ENCODE results near the gene C21orf91. TPM values are rescaled to one million over a fixed set of nuclear protein-coding genes. Genes with fewer than 3 reads are reported as not detected.

The C21orf91 gene
- total RNA-seq, 1 donor from 2014 or later: 26.7 TPM

GRCh38 chr21:17813353-17813752, 5.8 kb downstream of the C21orf91 start:
- no peak for DNase-seq (ENCODE audit: low spot score in 2 of 2, unreplicated experiment in 2 of 2)
- Mint-ChIP-seq H3K36me3 (peaks cover 50% of the 10 kb centered on the region), H3K9me3 (peaks cover 24% of the 10 kb centered on the region), H3K4me1 (peaks cover 11% of the 10 kb centered on the region), H3K27ac (no peak overlapping the region), H3K4me3 (no peak overlapping the region), H3K27me3 (ENCODE audit: low read depth) (no peaks in the 10 kb centered on the region)
- no peak for TF ChIP-seq CTCF (IDR thresholded peaks at IDR 0.05; ENCODE audit: unreplicated experiment)

GRCh38 chr21:17805966-17806365, 13.2 kb downstream of the C21orf91 start:
- TF ChIP-seq CTCF (IDR thresholded peaks at IDR 0.05; ENCODE audit: unreplicated experiment): no peak
- Mint-ChIP-seq H3K4me1 (no peaks in the 10 kb centered on the region), H3K4me3 (no peak overlapping the region), H3K27ac (no peak overlapping the region), H3K27me3 (ENCODE audit: low read depth) (no peaks in the 10 kb centered on the region), H3K9me3 (peaks cover 31% of the 10 kb centered on the region), H3K36me3 (peaks cover 52% of the 10 kb centered on the region)
- no peak for DNase-seq (ENCODE audit: low spot score in 2 of 2, unreplicated experiment in 2 of 2)

GRCh38 chr21:17803536-17803935, 15.6 kb downstream of the C21orf91 start:
- H3K27me3 Mint-ChIP-seq (ENCODE audit: low read depth): no peaks in the 10 kb centered on the region
- H3K4me1 Mint-ChIP-seq: peaks cover 7% of the 10 kb centered on the region
- no peak overlapping the region for H3K27ac Mint-ChIP-seq
- TF ChIP-seq CTCF (IDR thresholded peaks at IDR 0.05; ENCODE audit: unreplicated experiment): no peak
- no peak overlapping the region for H3K4me3 Mint-ChIP-seq
- peaks cover 34% of the 10 kb centered on the region for H3K36me3 Mint-ChIP-seq
- H3K9me3 Mint-ChIP-seq: peaks cover 14% of the 10 kb centered on the region
- DNase-seq (ENCODE audit: low spot score in 2 of 2, unreplicated experiment in 2 of 2): no peak

GRCh38 chr21:17802572-17802971, 16.6 kb downstream of the C21orf91 start:
- Mint-ChIP-seq H3K27me3 (ENCODE audit: low read depth) (no peaks in the 10 kb centered on the region), H3K36me3 (peaks cover 24% of the 10 kb centered on the region), H3K9me3 (peaks cover 5% of the 10 kb centered on the region), H3K27ac (no peak overlapping the region), H3K4me3 (no peak overlapping the region), H3K4me1 (peaks cover 10% of the 10 kb centered on the region)
- DNase-seq (ENCODE audit: low spot score in 2 of 2, unreplicated experiment in 2 of 2): no peak
- TF ChIP-seq CTCF (IDR thresholded peaks at IDR 0.05; ENCODE audit: unreplicated experiment): no peak

- Mint-ChIP-seq H3K27ac (no peak overlapping the region), H3K4me3 (no peak overlapping the region), H3K36me3 (peaks cover 21% of the 10 kb centered on the region), H3K4me1 (peaks cover 10% of the 10 kb centered on the region), H3K9me3 (no peaks in the 10 kb centered on the region), H3K27me3 (ENCODE audit: low read depth) (no peaks in the 10 kb centered on the region)
- no peak for DNase-seq (ENCODE audit: low spot score in 2 of 2, unreplicated experiment in 2 of 2)
- TF ChIP-seq CTCF (IDR thresholded peaks at IDR 0.05; ENCODE audit: unreplicated experiment): no peak
Observed at GRCh38 chr21:17799414-17800164, 19.6 kb downstream of the C21orf91 start.

Data from mesothelial cell of epicardium (in vitro differentiated cells).